Trophoblast cell (in vitro differentiated cells and primary cell): ENCODE measurements around the gene MAML2.

ENCODE experiments used
- DNase-seq, 2 donors: peaks; one replicate each; pipeline ENCODE4 v3.0.0-alpha.2; 2016
- H2AFZ ChIP-seq: 2 replicates; pipeline ENCODE4 v1.6.1; 2013; ENCODE audit warnings: low read length, moderate library complexity, mild to moderate bottlenecking; ENCODE audit not compliant: insufficient read depth, poor library complexity
- H2AK5ac ChIP-seq: 2 replicates; pipeline ENCODE4 v1.6.1; 2013; ENCODE audit warnings: mild to moderate bottlenecking, low read length
- H2BK120ac ChIP-seq: 2 replicates; pipeline ENCODE4 v1.6.1; 2013; ENCODE audit warnings: low read length, mild to moderate bottlenecking, moderate library complexity; ENCODE audit not compliant: insufficient read depth, poor library complexity
- H2BK12ac ChIP-seq: 2 replicates; pipeline ENCODE4 v1.6.1; 2013; ENCODE audit warnings: mild to moderate bottlenecking, low read length, moderate library complexity
- H2BK5ac ChIP-seq: 2 replicates; pipeline ENCODE4 v1.6.1; 2013; ENCODE audit warnings: low read length, low read depth, moderate library complexity, mild to moderate bottlenecking; ENCODE audit not compliant: poor library complexity
- H3K14ac ChIP-seq: 2 replicates; pipeline ENCODE4 v1.6.1; 2013; ENCODE audit warnings: mild to moderate bottlenecking, low read length
- H3K18ac ChIP-seq: 2 replicates; pipeline ENCODE4 v1.6.1; 2013; ENCODE audit warnings: mild to moderate bottlenecking, low read length
- H3K23ac ChIP-seq: 2 replicates; pipeline ENCODE4 v1.6.1; 2013; ENCODE audit warnings: low read length
- H3K27ac ChIP-seq: 2 replicates; pipeline ENCODE4 v1.5.1; 2013; ENCODE audit warnings: low read depth, mild to moderate bottlenecking, inconsistent platforms, low read length, moderate library complexity
- H3K27me3 ChIP-seq: 2 replicates; pipeline ENCODE4 v1.6.1; 2013; ENCODE audit warnings: inconsistent platforms, mild to moderate bottlenecking, low read length, moderate library complexity; ENCODE audit not compliant: insufficient read depth
- H3K36me3 ChIP-seq, 2 experiments: 1 replicate in 1 of 2; 2 replicates in 1 of 2; pipeline ENCODE4 v1.6.1; 2013; ENCODE audit warnings: low read length in 2 of 2, mild to moderate bottlenecking in 2 of 2, moderate library complexity in 1 of 2; ENCODE audit not compliant: insufficient read depth in 2 of 2, control insufficient read depth in 1 of 2
- H3K4ac ChIP-seq: 2 replicates; pipeline ENCODE4 v1.6.1; 2013; ENCODE audit warnings: low read depth, mild to moderate bottlenecking, low read length, moderate library complexity
- H3K4me1 ChIP-seq, 2 experiments: 1 replicate in 1 of 2; 2 replicates in 1 of 2; pipeline ENCODE4 v1.6.1; 2013; ENCODE audit warnings: low read length in 2 of 2, mild to moderate bottlenecking in 2 of 2, moderate library complexity in 1 of 2; ENCODE audit not compliant: insufficient read depth in 2 of 2, control insufficient read depth in 1 of 2
- H3K4me2 ChIP-seq: 2 replicates; pipeline ENCODE4 v1.6.1; 2013; ENCODE audit warnings: inconsistent platforms, mild to moderate bottlenecking, low read length, moderate library complexity
- H3K4me3 ChIP-seq: 2 replicates; pipeline ENCODE4 v1.5.1; 2013; ENCODE audit warnings: mild to moderate bottlenecking, low read depth, low read length, inconsistent platforms
- H3K79me1 ChIP-seq: one replicate; pipeline ENCODE4 v1.6.1; 2013; ENCODE audit warnings: low read length
- H3K79me2 ChIP-seq: 2 replicates; pipeline ENCODE4 v1.6.1; 2013; ENCODE audit warnings: low read length, mild to moderate bottlenecking; ENCODE audit not compliant: control insufficient read depth, insufficient read depth, poor library complexity
- H3K9ac ChIP-seq: 2 replicates; pipeline ENCODE4 v1.6.1; 2013; ENCODE audit warnings: mild to moderate bottlenecking, low read length
- H3K9me3 ChIP-seq: 2 replicates; pipeline ENCODE4 v1.6.1; 2013; ENCODE audit warnings: low read depth, mild to moderate bottlenecking, control low read depth, inconsistent platforms, low read length; ENCODE audit not compliant: insufficient read depth
- H4K12ac ChIP-seq: 2 replicates; pipeline ENCODE4 v1.6.1; 2013; ENCODE audit warnings: low read depth, mild to moderate bottlenecking, low read length, moderate library complexity
- H4K8ac ChIP-seq: 2 replicates; pipeline ENCODE4 v1.6.1; 2013; ENCODE audit warnings: low read depth, mild to moderate bottlenecking, low read length, moderate library complexity
- H4K91ac ChIP-seq: one replicate; pipeline ENCODE4 v1.6.1; 2013; ENCODE audit warnings: low read depth, mild to moderate bottlenecking, low read length, moderate library complexity
- WGBS: extraction: QIAGEN DNeasy Blood & Tissue Kit; methylation state at CpG from one replicate; pipeline ENCODE4 v1.1.7; 2013; ENCODE audit warnings: missing lambda C conversion rate; ENCODE audit not compliant: insufficient read length, insufficient coverage; ENCODE audit errors: extremely low coverage; 5-methylcytosine and 5-hydroxymethylcytosine counted together

MAML2 gene

DNA sequence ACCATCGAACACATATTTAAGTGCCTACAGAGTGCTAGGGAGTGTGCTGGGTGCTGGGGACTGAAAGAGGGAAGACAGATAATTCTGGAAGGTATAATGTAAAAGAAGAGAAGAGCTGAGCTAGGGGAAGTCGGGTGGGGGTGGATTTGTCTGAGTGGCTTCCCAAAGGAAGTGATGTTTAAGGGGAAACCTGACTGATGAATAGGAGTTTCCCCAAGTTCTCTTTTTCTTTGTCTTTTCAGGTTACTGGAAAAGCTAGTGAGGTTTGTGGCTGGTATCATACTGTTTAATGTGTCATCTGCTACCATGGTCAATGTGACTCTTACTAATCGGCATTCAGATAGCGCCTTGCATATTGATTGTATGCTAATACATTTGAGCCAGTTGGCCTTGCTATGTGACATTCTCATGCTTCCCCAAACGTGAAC lies 267.4 kb downstream of the MAML2 start:
- no peak overlapping the region for H4K12ac ChIP-seq
- H2AFZ ChIP-seq, result no peak overlapping the region
- no peak overlapping the region for H4K8ac ChIP-seq
- H3K4ac ChIP-seq, result no peak overlapping the region
- no peak overlapping the region for H2BK120ac ChIP-seq
- H3K4me1 ChIP-seq, result peaks cover 7 to 12% of the 10 kb centered on the region in 2 experiments
- H2AK5ac ChIP-seq, result no peak overlapping the region
- no peaks in the 10 kb centered on the region for H3K9me3 ChIP-seq
- H3K18ac ChIP-seq, result no peak overlapping the region
- WGBS, result no CpG with 5 or more reads among the region's 5 CpGs
- no peaks in the 10 kb centered on the region for H3K27me3 ChIP-seq
- H3K79me2 ChIP-seq, result peaks cover 1% of the 10 kb centered on the region
- H4K91ac ChIP-seq, result no peak overlapping the region
- H3K4me3 ChIP-seq, result no peak overlapping the region
- H3K23ac ChIP-seq, result no peak overlapping the region
- H3K27ac ChIP-seq, result peak overlapping the region; percentile 48
- no peak overlapping the region for H2BK5ac ChIP-seq
- peak in 1 of 2 donors; percentile 40 for DNase-seq
- H3K4me2 ChIP-seq, result no peak overlapping the region
- H2BK12ac ChIP-seq, result no peak overlapping the region
- H3K79me1 ChIP-seq, result peaks cover 1% of the 10 kb centered on the region
- H3K36me3 ChIP-seq, result peaks cover 3 to 14% of the 10 kb centered on the region in 2 experiments
- no peak overlapping the region for H3K9ac ChIP-seq
- H3K14ac ChIP-seq, result no peak overlapping the region

DNA sequence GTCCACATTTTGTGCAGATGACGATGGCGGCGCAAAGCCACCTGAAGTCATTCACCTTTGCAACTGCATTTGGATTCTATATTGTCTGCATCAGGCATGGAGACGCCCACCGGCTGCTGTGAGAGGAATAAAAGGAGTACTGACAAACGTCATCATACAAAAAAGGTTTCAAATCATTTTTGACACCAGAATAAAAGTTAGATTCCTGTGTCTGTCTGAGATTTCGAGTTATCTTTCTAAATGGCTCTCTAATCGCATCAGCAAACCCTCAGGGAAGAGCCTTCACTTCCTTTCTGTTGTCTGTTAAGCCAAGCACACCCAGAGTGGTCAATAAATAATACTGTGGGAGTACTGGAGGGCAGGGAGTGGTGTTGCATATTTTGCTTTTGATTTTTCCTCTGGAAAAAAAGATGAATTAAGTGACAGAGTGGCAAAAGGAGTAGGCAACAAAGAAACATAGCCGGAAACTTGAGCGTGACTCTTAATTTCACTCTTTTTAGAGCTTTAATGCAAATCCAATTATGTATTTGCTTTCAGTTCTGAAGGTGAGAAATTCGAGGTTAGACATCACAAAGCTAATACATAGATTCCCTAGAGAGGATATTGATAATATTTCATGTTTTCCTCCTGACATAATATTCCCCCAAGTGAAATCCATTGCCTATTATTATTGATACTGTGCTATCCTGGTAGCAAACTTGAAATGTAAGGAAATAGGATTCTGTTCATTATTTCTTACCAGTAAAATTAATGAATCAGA lies 268.3 kb downstream of the MAML2 start:
- H3K9ac ChIP-seq, result no peak overlapping the region
- no peaks in the 10 kb centered on the region for H3K9me3 ChIP-seq
- H2AK5ac ChIP-seq, result no peak overlapping the region
- no peak overlapping the region for H4K8ac ChIP-seq
- H2AFZ ChIP-seq, result no peak overlapping the region
- no peak overlapping the region for H3K4me2 ChIP-seq
- H3K4ac ChIP-seq, result no peak overlapping the region
- no peaks in the 10 kb centered on the region for H3K27me3 ChIP-seq
- H2BK120ac ChIP-seq, result no peak overlapping the region
- peaks cover 1% of the 10 kb centered on the region for H3K79me2 ChIP-seq
- H2BK12ac ChIP-seq, result no peak overlapping the region
- no peak overlapping the region for H3K27ac ChIP-seq
- peaks cover 7 to 12% of the 10 kb centered on the region in 2 experiments for H3K4me1 ChIP-seq
- H4K12ac ChIP-seq, result no peak overlapping the region
- H4K91ac ChIP-seq, result no peak overlapping the region
- H3K4me3 ChIP-seq, result no peak overlapping the region
- H3K14ac ChIP-seq, result no peak overlapping the region
- WGBS, result no CpG with 5 or more reads among the region's 11 CpGs
- H3K36me3 ChIP-seq, result peaks cover 6 to 16% of the 10 kb centered on the region in 2 experiments
- no peak for DNase-seq
- no peak overlapping the region for H2BK5ac ChIP-seq
- no peak overlapping the region for H3K18ac ChIP-seq
- H3K79me1 ChIP-seq, result peaks cover 4% of the 10 kb centered on the region
- H3K23ac ChIP-seq, result no peak overlapping the region

DNA sequence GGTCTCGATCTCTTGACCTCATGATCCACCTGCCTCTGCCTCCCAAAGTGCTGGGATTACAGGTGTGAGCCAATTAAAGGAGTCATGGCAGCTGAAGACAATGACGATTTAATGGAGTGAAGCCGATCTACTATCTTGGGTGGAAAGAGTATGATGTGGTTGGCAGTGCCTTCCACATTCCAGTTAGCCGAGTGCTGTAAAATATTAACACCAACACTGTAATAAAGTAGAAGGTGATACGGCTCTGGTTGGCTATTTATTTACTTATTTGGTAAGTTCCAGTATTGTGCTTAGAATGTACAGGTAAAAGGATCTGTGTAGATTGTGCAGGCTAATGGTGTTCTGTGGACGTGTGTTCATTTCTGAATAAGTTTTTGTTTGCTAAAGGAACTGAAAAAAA lies 269.5 kb downstream of the MAML2 start:
- Histone ChIP-seq H4K8ac (no peak overlapping the region), H3K27me3 (no peaks in the 10 kb centered on the region), H3K36me3 (peaks cover 6 to 16% of the 10 kb centered on the region in 2 experiments), H3K27ac (no peak overlapping the region), H3K79me1 (peaks cover 6% of the 10 kb centered on the region), H2BK120ac (no peak overlapping the region), H2BK5ac (no peak overlapping the region), H3K4me2 (no peak overlapping the region), H2AK5ac (no peak overlapping the region), H3K9ac (no peak overlapping the region), H4K91ac (no peak overlapping the region), H3K14ac (no peak overlapping the region), H3K4me3 (no peak overlapping the region), H3K18ac (no peak overlapping the region), H3K23ac (no peak overlapping the region), H3K4me1 (peaks cover 10 to 12% of the 10 kb centered on the region in 2 experiments), H3K4ac (no peak overlapping the region), H4K12ac (no peak overlapping the region), H3K79me2 (peaks cover 1% of the 10 kb centered on the region), H2AFZ (no peak overlapping the region), H2BK12ac (no peak overlapping the region), H3K9me3 (no peaks in the 10 kb centered on the region)
- DNase-seq, result no peak
- WGBS, result no CpG with 5 or more reads among the region's 6 CpGs

DNA sequence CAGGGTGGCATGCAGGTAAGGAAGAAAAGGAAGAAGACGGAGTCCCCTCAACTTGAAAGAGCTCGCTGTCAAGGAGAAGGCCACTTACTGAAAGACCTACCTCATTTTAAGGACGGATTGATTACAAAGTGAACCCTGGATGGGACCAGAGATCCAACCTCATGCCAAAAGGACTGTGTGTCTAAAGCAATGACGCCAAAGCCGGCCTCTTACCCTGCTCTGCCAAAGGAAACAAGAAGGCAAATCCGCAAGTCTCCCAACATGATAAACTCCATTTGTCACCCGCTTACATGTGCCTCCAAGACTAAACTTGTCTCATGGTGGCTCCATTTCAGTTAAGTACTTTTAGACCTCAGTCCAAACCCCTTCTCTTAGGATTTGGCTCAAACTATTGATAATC lies 270.4 kb downstream of the MAML2 start:
- H2AK5ac ChIP-seq, result no peak overlapping the region
- no peak overlapping the region for H4K91ac ChIP-seq
- H2AFZ ChIP-seq, result no peak overlapping the region
- H3K27ac ChIP-seq, result no peak overlapping the region
- H3K18ac ChIP-seq, result no peak overlapping the region
- H3K79me2 ChIP-seq, result no peaks in the 10 kb centered on the region
- no peak overlapping the region for H4K12ac ChIP-seq
- H3K23ac ChIP-seq, result no peak overlapping the region
- no peak overlapping the region for H3K14ac ChIP-seq
- DNase-seq, result no peak
- H3K4ac ChIP-seq, result no peak overlapping the region
- H3K9ac ChIP-seq, result peak overlapping the region; percentile 12
- no peak overlapping the region for H4K8ac ChIP-seq
- no peaks in the 10 kb centered on the region for H3K9me3 ChIP-seq
- no peak overlapping the region for H2BK120ac ChIP-seq
- no peaks in the 10 kb centered on the region for H3K27me3 ChIP-seq
- H3K4me1 ChIP-seq, result peaks cover 10 to 15% of the 10 kb centered on the region in 2 experiments
- H2BK12ac ChIP-seq, result peak overlapping the region; percentile 87
- peaks cover 6 to 11% of the 10 kb centered on the region in 2 experiments for H3K36me3 ChIP-seq
- H3K79me1 ChIP-seq, result peaks cover 6% of the 10 kb centered on the region
- WGBS, result no CpG with 5 or more reads among the region's 7 CpGs
- no peak overlapping the region for H3K4me3 ChIP-seq
- H3K4me2 ChIP-seq, result no peak overlapping the region
- no peak overlapping the region for H2BK5ac ChIP-seq
